Stimulated activated CD4-positive, alpha-beta T cell treated with anti-CD3 and anti-CD28 coated beads, Interleukin-15, amount 100 ng/mL, for 24 hours (primary cell): ENCODE measurements around the gene LRMDA.

Source experiments
- DNase-seq: peaks from one replicate; pipeline ENCODE4 v3.0.0-alpha.2; 2020

The LRMDA gene

GRCh38 chr10:75682649-75683557, 251.5 kb downstream of the LRMDA start:
- DNase-seq, result no peak

GRCh38 chr10:75685187-75685586, 253.8 kb downstream of the LRMDA start:
- no peak for DNase-seq

GRCh38 chr10:75688506-75689300, 257.3 kb downstream of the LRMDA start:
- no peak for DNase-seq

- no peak for DNase-seq
These were observed 262.1 kb downstream of the LRMDA start for GRCh38 chr10:75693489-75693888.

- no peak for DNase-seq
These were observed 262.8 kb downstream of the LRMDA start for GRCh38 chr10:75694269-75694668.

GRCh38 chr10:75694790-75695189, 263.4 kb downstream of the LRMDA start:
- no peak for DNase-seq

- no peak for DNase-seq
These were observed 264.6 kb downstream of the LRMDA start for GRCh38 chr10:75695994-75696393.

GRCh38 chr10:75696536-75696935, 265.1 kb downstream of the LRMDA start:
- no peak for DNase-seq

GRCh38 chr10:75703191-75703854, 271.9 kb downstream of the LRMDA start:
- DNase-seq, result no peak

GRCh38 chr10:75705426-75705825, 274.0 kb downstream of the LRMDA start:
- DNase-seq, result no peak

- DNase-seq, result no peak
These were observed 275.8 kb downstream of the LRMDA start for GRCh38 chr10:75707080-75707840.

- DNase-seq, result no peak
These were observed 276.6 kb downstream of the LRMDA start for GRCh38 chr10:75708060-75708459.

GRCh38 chr10:75709245-75709644, 277.8 kb downstream of the LRMDA start:
- no peak for DNase-seq

- no peak for DNase-seq
These were observed 278.4 kb downstream of the LRMDA start for GRCh38 chr10:75709811-75710210.

GRCh38 chr10:75712242-75712880, 280.9 kb downstream of the LRMDA start:
- DNase-seq, result no peak

- DNase-seq, result no peak
These were observed 285.1 kb downstream of the LRMDA start for GRCh38 chr10:75716506-75716905.

GRCh38 chr10:75717126-75717916, 285.9 kb downstream of the LRMDA start:
- DNase-seq, result no peak

GRCh38 chr10:75718991-75719390, 287.6 kb downstream of the LRMDA start:
- DNase-seq, result no peak

GRCh38 chr10:75720157-75720556, 288.7 kb downstream of the LRMDA start:
- no peak for DNase-seq

- DNase-seq, result no peak
These were observed 290.6 kb downstream of the LRMDA start for GRCh38 chr10:75722020-75722419.

- DNase-seq, result no peak
These were observed 291.2 kb downstream of the LRMDA start for GRCh38 chr10:75722609-75723008.
